T-helper 9 cell (primary cell): ENCODE measurements around the gene TBRG1.
"Not testable (repeated sequence)": the region's sequence is repeated elsewhere in the genome, so short reads cannot be mapped to it uniquely, and the experiment has no call there.

Experiments used
- DNase-seq: peaks from one replicate; pipeline ENCODE4 v3.0.0-alpha.2; 2020
- total RNA-seq, 2 donors: gene quantifications; one replicate each; lab custom pipeline; 2026; lab: John Stamatoyannopoulos, UW

TBRG1 gene
- 78.9 to 112 reads per million in 2 donors for total RNA-seq

DNA sequence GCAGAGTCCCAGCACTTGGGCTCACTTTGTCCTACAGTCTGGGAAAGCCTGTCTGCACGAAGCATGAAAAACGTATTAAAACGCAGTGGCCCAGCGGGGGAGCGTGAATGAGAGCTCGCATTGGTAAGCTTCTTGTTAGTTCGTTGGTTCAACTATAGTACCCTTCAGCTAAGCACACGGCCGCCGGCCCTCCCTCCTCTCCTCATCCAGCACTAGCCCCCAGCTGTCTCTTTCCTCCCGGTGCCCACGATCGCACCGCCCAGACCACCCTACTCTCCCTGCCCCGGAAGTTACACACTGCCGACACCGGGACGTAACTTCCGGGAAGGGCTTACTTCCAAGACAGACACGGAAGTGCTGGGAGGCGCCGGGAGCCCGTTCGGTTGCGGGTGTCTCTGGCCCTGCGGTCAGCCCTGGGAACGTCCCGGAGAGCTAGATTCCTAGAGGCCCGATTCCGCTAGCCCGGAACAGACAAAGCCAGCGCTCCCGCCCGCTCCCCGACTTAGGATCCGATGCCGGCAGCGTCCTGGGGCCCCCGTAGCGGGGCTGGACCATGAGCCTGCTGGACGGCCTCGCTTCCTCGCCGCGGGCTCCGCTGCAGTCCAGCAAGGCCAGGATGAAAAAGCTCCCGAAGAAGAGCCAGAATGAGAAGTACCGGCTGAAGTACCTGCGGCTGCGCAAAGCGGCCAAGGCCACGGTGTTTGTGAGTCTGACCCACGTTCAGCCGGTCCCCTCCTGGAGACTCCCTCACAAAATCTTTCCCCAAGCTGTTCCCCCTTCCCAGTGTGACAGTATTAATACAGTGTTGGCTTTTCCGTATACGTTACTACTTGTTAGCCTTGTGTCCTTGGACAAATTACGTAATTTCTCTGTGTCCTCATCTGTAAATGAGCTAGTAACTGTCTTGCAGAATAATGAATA lies at the start of gene TBRG1:
TBRG1 (plus strand) TSS at position 334 of the 921 bp plus-strand sequence; CDS start at position 554, 220 bp downstream.
- peak; percentile 75 for DNase-seq

GRCh38 chr11:124577716-124578427 lies 44.8 kb upstream of the TBRG1 start:
- DNase-seq: no peak

GRCh38 chr11:124578761-124579160 lies 43.9 kb upstream of the TBRG1 start:
- DNase-seq: no peak

GRCh38 chr11:124581817-124582216 lies 40.8 kb upstream of the TBRG1 start:
- no peak for DNase-seq

DNA sequence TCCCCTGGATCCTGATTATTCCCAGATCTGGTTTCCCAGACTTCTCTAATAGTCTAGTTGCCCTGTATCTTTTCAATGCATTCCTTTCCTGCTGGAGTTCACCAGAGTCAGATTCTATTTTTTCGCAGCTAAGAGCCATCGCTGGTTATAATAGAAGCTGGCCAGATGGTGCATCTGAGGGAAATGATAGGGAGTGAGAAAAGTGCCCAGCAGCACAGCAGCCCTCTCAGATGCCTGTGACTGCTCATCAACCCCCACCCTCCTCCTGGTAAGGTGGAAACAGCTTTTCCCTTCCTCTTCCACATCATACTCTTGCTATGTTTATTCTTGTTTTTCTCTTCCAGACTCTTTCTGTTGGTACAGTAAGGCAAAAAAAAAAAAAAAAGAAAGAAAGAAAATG lies 40.1 kb upstream of the TBRG1 start:
- DNase-seq: no peak

DNA sequence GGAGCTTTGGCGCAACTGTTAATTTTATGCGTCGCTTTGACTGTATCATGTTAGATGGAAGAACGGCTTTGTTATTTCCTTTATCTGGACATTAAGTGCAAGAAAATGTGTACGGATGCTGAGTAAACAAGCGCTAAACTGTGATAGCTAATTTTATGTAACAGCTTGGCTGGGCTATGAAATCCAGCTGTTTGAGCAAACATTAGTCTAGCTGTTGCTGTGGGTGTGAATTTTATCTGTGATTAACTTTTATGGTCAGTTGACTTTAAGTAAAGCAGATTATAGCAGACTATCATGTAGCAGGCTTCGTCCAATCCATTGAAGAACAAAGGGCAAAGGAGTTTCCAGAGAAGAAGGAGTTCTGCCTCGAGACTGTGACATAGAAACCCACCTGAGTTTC lies 38.9 kb upstream of the TBRG1 start:
- DNase-seq: no peak

- DNase-seq: no peak
Observed at GRCh38 chr11:124584681-124585372, 37.8 kb upstream of the TBRG1 start.

DNA sequence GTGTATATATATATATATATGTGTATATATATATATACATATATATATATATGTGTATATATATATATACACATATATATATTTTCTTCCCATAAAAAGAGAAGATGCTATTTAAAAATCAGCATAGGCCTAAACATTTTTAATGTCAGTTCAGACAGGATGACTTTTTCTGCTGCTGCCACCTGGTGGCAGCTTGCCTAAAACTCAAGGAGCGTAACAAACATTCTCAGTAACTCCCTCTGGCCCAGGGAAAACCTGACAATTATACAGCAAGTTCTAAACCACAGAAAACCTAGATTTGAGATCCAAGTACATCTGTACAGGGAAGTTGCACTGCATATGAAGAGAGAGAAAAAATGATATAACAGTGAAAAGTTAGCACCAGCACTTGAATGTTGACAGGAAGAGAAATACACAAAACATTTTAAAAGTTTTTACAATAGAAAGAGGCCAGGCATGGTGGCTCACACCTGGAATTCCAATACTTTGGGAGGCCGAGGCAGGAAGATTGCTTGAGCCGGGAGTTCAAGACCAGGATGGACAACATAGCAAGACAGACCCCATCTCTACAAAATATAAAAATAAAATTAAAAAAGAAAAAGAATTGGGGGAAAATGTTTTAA lies 36.3 kb upstream of the TBRG1 start:
- no peak for DNase-seq

DNA sequence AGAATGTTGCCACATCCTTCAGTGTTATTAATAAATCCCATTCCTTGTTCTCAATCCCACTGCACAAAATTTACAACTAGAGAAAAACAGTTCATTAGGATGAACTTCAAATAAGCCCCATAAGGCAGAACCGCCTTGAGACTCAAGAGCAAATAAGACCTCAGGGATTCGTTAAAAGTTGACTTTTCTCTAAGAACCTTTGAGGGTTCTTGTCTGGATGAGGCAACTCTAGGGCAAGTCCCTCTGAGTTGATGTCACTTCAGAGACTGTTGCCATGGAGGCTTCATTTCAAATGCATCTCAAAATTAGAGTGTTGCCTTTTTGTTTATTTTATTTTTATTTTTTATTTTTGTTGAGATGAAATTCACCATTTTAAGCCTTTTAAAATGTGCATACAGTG lies 31.2 kb upstream of the TBRG1 start:
- no peak for DNase-seq

GRCh38 chr11:124592627-124593026 lies 30.0 kb upstream of the TBRG1 start:
- no peak for DNase-seq

DNA sequence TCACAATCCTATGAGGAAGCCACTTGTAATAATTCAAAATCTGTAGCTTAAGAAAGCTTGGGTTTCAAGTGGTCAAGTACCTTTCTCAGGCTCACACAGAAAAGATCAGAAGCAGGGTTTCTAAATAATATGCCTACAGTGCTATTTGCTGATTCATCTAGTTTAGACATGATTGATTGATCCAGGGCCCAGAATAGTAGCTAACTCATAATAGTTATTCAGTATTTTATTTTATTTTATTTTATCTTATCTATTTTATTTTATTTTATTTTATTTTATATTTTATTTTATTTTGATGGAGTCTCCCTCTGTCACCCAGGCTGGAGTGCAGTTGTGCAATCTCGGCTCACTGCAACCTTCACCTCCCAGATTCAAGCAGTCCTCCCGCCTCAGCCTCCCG lies 27.4 kb upstream of the TBRG1 start:
- DNase-seq: no peak

DNA sequence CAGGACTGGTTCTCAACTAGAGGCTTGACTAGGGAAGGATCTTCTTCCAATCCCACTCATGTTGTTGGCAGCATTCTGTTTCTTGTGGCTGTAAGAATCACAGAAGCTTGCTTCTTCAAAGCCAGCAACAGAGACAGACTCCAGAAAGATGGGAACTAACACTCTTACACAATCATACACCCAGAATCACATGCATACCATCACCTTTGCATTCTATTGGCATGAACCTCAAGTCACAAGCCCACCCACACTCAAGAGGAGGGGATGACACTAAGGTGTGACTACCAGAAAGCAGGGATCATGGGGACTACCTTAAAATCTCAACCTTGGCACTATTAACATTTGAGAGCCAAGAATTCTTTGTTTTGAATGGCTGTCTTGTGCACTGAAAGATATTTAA lies 25.0 kb upstream of the TBRG1 start:
- no peak for DNase-seq

DNA sequence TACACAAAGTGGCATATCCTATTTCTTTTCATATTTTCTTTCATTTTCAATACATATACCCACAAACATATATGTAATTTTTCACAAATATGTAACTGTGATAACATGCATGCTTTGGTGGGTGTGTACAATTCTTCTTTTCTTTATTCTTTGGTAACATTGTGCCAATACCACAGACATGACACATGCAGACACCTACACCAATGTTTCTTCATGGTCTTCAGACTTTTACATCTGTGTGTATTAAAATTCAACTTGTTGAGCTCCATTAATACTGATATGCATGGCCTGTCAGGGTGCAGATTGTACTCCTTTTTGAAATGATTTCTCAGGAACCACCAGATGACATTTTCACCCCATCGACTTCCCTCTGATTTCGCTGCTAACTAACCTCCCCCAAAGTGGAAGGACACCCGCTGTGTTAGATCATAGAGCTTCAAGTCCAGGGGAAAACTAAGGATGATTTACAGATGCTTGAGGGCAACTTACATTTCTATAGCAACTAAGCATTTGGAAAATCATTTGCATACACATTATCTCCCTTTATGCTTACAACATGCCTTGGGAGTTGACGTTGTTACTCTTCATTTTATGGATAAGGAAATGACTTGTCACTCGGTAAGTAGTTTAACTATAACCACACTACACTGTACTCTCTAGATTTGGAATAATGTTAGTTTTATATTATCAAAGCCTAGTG lies 21.9 kb upstream of the TBRG1 start:
- DNase-seq: no peak

GRCh38 chr11:124602193-124602592 lies 20.5 kb upstream of the TBRG1 start:
- no peak for DNase-seq

DNA sequence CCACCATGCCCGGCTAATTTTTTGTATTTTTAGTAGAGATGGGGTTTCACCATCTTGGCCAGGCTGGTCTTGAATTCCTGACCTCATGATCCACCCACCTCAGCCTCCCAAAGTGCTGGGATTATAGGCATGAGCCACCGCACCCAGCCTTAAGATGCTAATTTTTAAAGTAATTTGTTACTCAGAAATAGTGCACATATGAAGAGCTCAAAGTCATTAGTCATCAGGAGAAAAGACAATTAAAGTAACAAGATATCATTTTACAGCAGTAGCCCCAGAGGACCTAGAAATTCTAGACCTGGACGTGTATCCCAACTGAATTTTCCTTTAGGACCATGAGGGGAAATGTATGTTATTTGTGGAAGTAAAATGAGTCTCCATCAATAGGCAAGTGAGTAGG lies 19.9 kb upstream of the TBRG1 start:
- DNase-seq: not testable (repeated sequence)

DNA sequence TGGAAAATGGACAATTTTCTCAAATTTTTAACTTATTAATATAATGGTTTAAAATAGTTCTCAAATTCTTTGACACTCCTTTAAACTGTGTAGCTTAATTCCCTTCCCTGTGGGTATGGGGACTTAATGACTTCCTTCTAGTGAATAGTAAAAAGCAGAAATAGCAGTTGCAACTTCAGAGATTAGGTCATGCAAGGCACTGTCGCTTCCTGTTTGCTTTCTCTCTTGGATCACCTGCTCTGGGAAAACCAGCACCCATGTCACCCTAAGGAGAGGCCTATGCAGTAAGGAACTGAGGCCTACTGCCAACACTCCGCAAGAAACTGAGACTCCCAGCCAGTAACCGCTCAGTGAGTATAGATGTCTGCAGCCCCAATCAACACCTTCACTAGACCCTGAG lies 16.9 kb upstream of the TBRG1 start:
- no peak for DNase-seq

DNA sequence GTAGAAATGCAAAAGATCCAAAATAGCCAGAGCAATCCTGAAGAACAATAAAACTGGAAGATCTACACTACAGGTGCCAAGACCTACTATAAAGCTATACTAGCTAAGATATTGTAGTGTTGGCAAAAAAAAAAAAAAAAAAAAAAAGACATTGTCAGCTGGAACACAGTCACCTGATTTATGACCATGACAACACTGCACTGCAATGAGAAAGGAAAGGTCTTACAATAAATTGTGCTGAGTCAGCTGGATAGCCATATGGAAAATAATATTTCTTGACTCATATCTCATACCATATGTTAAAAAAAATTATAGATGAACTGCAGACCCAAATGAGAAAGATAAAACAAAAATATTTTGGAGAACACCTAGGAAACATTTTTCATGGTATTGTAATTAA lies 14.5 kb upstream of the TBRG1 start:
- DNase-seq: no peak

DNA sequence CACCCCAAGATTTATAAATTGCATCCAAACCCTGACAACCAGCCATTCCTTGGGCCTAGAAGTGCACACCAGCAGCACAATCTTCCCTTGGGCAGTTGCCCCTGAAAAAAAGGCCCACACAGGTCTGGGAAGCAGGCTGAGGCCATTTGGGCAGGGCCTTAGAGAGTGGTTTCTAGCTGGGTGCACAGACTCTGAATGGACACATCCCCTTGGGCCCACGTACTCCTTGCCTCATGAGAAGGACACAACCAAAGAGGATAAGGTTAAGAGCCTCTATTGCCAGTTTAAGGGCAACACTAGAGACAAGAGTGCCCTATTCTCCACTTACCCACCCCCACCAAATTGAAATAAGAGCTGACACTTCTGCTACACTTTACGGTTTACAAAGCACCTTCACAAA lies 12.4 kb upstream of the TBRG1 start:
- no peak for DNase-seq

GRCh38 chr11:124611064-124611463 lies 11.6 kb upstream of the TBRG1 start, which contains the start of gene PANX3:
Gene PANX3 (plus strand): TSS chr11:124611428. CDS start chr11:124611557, 129 bp downstream.
- DNase-seq: no peak

DNA sequence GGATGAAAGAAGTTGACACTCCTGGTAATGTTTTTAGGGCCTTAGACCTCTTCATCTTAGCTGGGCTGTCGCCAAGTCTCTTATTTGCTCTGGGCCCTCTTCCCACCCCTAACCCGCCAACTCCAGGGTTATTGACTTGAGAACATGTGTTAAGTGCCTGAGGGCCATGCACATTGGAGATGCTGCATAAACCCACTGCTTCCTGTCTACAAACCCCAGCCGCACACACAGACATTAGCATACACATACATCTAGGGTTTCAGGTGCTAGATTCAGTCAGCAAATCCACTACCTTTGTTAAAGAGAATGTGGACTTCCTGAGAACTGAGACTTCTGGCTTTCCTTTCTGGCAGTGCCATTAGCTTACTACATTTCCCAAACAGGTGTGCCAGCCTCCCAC lies 10.6 kb upstream of the TBRG1 start:
- no peak for DNase-seq

- no peak for DNase-seq
Observed at GRCh38 chr11:124612567-124613246, 10.0 kb upstream of the TBRG1 start.

- DNase-seq: no peak
Observed at GRCh38 chr11:124618863-124619262, 3.8 kb upstream of the TBRG1 start.
